AG04450 (cell line): ENCODE data around the gene PRRC2B. TPM values are rescaled to one million over a fixed set of nuclear protein-coding genes. Genes with fewer than 3 reads are reported as not detected.

Experiments
- CTCF ChIA-PET: fragments of 300-600, 350-600 bp; formaldehyde crosslinking; extraction: SDS; loops from one replicate; lab custom pipeline; 2022; ENCODE audit warnings: antibody characterized with exemption, inconsistent platforms; lab: Charles Lee
- POLR2A ChIA-PET: fragments of 350-600 bp; formaldehyde crosslinking; extraction: SDS; loops from one replicate; lab custom pipeline; 2021; ENCODE audit warnings: antibody characterized with exemption, inconsistent platforms; lab: Yijun Ruan, JAX
- DNase-seq: peaks from one replicate; pipeline ENCODE4 v3.0.0-alpha.2; 2011; ENCODE audit warnings: low read depth, low spot score
- H3K27ac ChIP-seq: one replicate; pipeline ENCODE4 v1.5.1; 2012; ENCODE audit warnings: low read depth, low read length, control low read depth
- H3K27me3 ChIP-seq: one replicate; pipeline ENCODE4 v1.6.0; 2012; ENCODE audit warnings: low read length; ENCODE audit not compliant: control insufficient read depth, insufficient read depth
- H3K4me3 ChIP-seq: 2 replicates; pipeline ENCODE4 v1.5.1; 2011; ENCODE audit warnings: mild to moderate bottlenecking, low read depth, low read length, control low read depth
- H3K9me3 ChIP-seq: 2 replicates; pipeline ENCODE4 v1.5.1; 2012; ENCODE audit warnings: low read length; ENCODE audit not compliant: control insufficient read depth, insufficient read depth
- CTCF ChIP-seq: IDR thresholded peaks from 2 replicates; pipeline ENCODE4 v1.5.1; 2011; ENCODE audit warnings: low read depth, low read length, control low read depth, inconsistent platforms
- polyA plus RNA-seq: library from polyadenylated mRNA; depleted of rRNA; stranded (reverse); fragments of >200 nt; gene quantifications from 2 replicates; pipeline ENCODE4 v1.2.3, GENCODE V29; 2011

The PRRC2B gene
- polyA plus RNA-seq, 1 experiment, result 31.8 TPM

GRCh38 chr9:131482343-131483006, 88.6 kb downstream of the PRRC2B start:
- ChIA-PET CTCF (interaction anchor here (0.6 kb wide), 1 partner anchor 258 kb away, joined by 3 read pairs; no protein-coding TSS in a partner anchor), POLR2A (no interaction called here)

DNA sequence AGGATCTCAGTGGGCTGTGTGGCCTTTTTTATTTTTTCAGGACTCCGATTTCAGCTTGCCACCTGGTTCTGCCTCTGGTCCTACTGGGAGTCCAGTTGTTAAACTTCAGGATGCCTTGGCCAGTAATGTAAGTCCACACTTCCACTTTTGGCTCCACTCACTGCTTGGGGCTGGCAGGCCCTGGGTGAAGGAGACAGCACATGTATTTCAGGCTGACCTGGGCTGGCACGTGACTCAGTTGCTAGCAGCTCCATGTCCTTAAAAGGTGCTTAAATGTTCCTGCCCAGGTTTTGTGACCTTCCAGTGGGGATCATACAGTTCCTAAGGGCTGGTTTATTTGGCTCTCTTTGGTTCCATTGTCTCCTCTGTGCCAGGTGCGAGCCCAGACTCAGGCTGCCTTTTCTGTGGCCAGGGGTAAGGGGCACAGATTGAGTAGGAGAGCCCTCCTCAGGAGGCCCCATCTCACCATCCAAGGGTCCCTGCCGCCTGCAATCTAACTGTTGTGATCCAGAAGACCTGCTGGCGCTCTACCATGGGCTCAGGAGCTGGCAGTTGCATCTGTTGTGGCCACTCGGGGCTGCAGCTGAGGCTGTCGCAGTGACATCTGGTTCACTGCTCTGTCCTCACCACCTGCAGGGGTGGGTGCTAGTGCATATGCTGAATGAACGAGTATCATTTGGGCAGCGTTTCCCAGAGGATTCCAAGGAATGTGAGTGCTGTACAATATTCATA, 89.6 kb downstream of the PRRC2B start:
- CTCF ChIA-PET, result no interaction called here
- H3K27ac ChIP-seq, result no peak overlapping the region
- H3K9me3 ChIP-seq, result no peaks in the 10 kb centered on the region
- POLR2A ChIA-PET, result no interaction called here
- no peak for TF ChIP-seq CTCF
- no peak overlapping the region for H3K4me3 ChIP-seq
- H3K27me3 ChIP-seq, result no peaks in the 10 kb centered on the region
- DNase-seq, result no peak

More at GRCh38 chr9:131482343-131483006, 88.6 kb downstream of the PRRC2B start:
- no peak for TF ChIP-seq CTCF
- no peaks in the 10 kb centered on the region for H3K9me3 ChIP-seq
- DNase-seq, result no peak
- no peaks in the 10 kb centered on the region for H3K27me3 ChIP-seq
- no peak overlapping the region for H3K27ac ChIP-seq
- H3K4me3 ChIP-seq, result no peak overlapping the region

- Histone ChIP-seq H3K27me3 (no peaks in the 10 kb centered on the region), H3K27ac (no peak overlapping the region), H3K4me3 (no peak overlapping the region), H3K9me3 (no peaks in the 10 kb centered on the region)
- TF ChIP-seq CTCF, result no peak
- CTCF ChIA-PET, result no interaction called here
- POLR2A ChIA-PET, result no interaction called here
- no peak for DNase-seq
Observed at GRCh38 chr9:131484051-131484445, 90.2 kb downstream of the PRRC2B start.

DNA sequence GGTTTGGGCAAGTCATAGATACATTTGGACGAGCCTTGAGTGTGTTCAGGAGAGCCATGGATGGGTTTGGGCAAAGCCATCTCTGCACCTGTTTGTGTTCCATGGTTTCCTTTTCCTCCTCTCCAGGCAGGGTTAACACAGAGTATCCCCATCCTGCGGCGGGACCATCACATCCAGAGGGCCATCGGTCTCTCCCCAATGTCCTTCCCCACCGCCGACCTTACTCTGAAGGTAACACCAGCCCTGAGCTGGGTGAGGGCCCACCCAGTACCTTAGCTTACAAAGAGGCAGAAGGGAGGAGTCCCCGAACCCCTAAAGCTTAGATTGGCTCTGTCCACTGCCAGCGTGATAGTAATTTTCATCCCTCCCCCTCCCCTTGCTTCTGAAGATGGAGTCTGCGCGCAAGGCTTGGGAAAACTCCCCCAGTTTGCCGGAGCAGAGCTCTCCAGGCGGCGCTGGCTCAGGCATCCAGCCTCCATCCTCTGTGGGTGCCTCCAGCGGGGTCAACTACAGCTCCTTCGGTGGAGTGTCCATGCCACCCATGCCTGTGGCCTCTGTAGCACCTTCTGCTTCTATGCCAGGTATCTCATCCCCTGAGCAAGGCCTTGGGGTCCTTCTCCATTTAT, 90.8 kb downstream of the PRRC2B start:
- Histone ChIP-seq H3K27ac (no peak overlapping the region), H3K27me3 (no peaks in the 10 kb centered on the region), H3K4me3 (no peak overlapping the region), H3K9me3 (no peaks in the 10 kb centered on the region)
- no peak for DNase-seq
- no peak for TF ChIP-seq CTCF
- ChIA-PET CTCF (no interaction called here), POLR2A (no interaction called here)

GRCh38 chr9:131485206-131485605, 91.3 kb downstream of the PRRC2B start:
- no peaks in the 10 kb centered on the region for H3K27me3 ChIP-seq
- H3K27ac ChIP-seq, result no peak overlapping the region
- ChIA-PET CTCF (no interaction called here), POLR2A (no interaction called here)
- TF ChIP-seq CTCF, result no peak
- DNase-seq, result no peak
- H3K4me3 ChIP-seq, result no peak overlapping the region
- H3K9me3 ChIP-seq, result no peaks in the 10 kb centered on the region
